BJ (cell line): ENCODE data around the gene RPS6KL1. TPM values are rescaled to one million over a fixed set of nuclear protein-coding genes. Genes with fewer than 3 reads are reported as not detected.

ENCODE experiments used
- CTCF ChIA-PET: fragments of 350-600 bp; formaldehyde crosslinking; extraction: SDS; loops from one replicate; lab custom pipeline; 2021; ENCODE audit warnings: antibody characterized with exemption, inconsistent platforms; lab: Yijun Ruan, JAX
- POLR2A ChIA-PET: fragments of 300-600 bp; sonication (Branson Sonifier 250); formaldehyde crosslinking; extraction: SDS; loops from one replicate; lab custom pipeline; 2021; ENCODE audit warnings: antibody characterized with exemption; lab: Charles Lee
- DNase-seq: peaks from one replicate; pipeline ENCODE4 v3.0.0-alpha.2; 2011; ENCODE audit warnings: low read depth
- H3K27me3 ChIP-seq: 2 replicates; pipeline ENCODE4 v1.6.0; 2011; ENCODE audit warnings: low read length; ENCODE audit not compliant: control insufficient read depth, insufficient read depth
- H3K36me3 ChIP-seq: 2 replicates; pipeline ENCODE4 v1.5.1; 2011; ENCODE audit warnings: low read length; ENCODE audit not compliant: control insufficient read depth, insufficient read depth
- H3K4me3 ChIP-seq: 2 replicates; pipeline ENCODE4 v1.5.1; 2011; ENCODE audit warnings: low read depth, mild to moderate bottlenecking, control low read depth, low read length
- CTCF ChIP-seq: IDR thresholded peaks from 2 replicates; pipeline ENCODE4 v1.5.1; 2011; ENCODE audit warnings: low read depth, mild to moderate bottlenecking, control low read depth, inconsistent platforms, low read length, moderate library complexity; ENCODE audit not compliant: insufficient read depth
- polyA plus RNA-seq: library from polyadenylated mRNA; depleted of rRNA; stranded (reverse); fragments of >200 nt; gene quantifications from 2 replicates; pipeline ENCODE4 v1.2.3, GENCODE V29; 2011

The RPS6KL1 gene
- polyA plus RNA-seq, 1 experiment = 2.8 TPM

- no peaks in the 10 kb centered on the region for H3K27me3 ChIP-seq
- POLR2A ChIA-PET = no interaction called here
- no peak overlapping the region for H3K4me3 ChIP-seq
- H3K36me3 ChIP-seq = peaks cover 28% of the 10 kb centered on the region
- CTCF ChIA-PET = interaction anchor here (1.2 to 6.2 kb wide), 3 partner anchors 13 to 31 kb away, joined by 3 to 79 read pairs (median 20); no protein-coding TSS in a partner anchor
- no peak for DNase-seq
- no peak for TF ChIP-seq CTCF
Measured at GRCh38 chr14:74893614-74894091, 29.4 kb downstream of the RPS6KL1 start.

GRCh38 chr14:74892745-74893144 is 30.3 kb downstream of the RPS6KL1 start:
- no peak for DNase-seq
- no peak for TF ChIP-seq CTCF
- CTCF ChIA-PET = interaction anchor here (1.1 to 6.2 kb wide), 4 partner anchors 13 to 195 kb away, joined by 3 to 79 read pairs (median 12); no protein-coding TSS in a partner anchor
- Histone ChIP-seq H3K4me3 (no peak overlapping the region), H3K27me3 (no peaks in the 10 kb centered on the region), H3K36me3 (peaks cover 24% of the 10 kb centered on the region)
- POLR2A ChIA-PET = no interaction called here

GRCh38 chr14:74891870-74892269 is 31.2 kb downstream of the RPS6KL1 start:
- Histone ChIP-seq H3K27me3 (no peaks in the 10 kb centered on the region), H3K4me3 (no peak overlapping the region), H3K36me3 (peaks cover 21% of the 10 kb centered on the region)
- CTCF ChIA-PET = interaction anchor here (1.0 to 6.2 kb wide), 5 partner anchors 13 to 196 kb away, joined by 3 to 79 read pairs (median 4); no protein-coding TSS in a partner anchor
- TF ChIP-seq CTCF = no peak
- no peak for DNase-seq
- POLR2A ChIA-PET = no interaction called here

- H3K36me3 ChIP-seq = peaks cover 19% of the 10 kb centered on the region
- H3K4me3 ChIP-seq = no peak overlapping the region
- ChIA-PET POLR2A (no interaction called here), CTCF (interaction anchor here (0.7 to 2.9 kb wide), 6 partner anchors 11 to 30 kb away, joined by 3 to 21 read pairs (median 4); no protein-coding TSS in a partner anchor)
- DNase-seq = no peak
- no peak for TF ChIP-seq CTCF
- H3K27me3 ChIP-seq = no peaks in the 10 kb centered on the region
Measured at GRCh38 chr14:74890262-74890661, 32.8 kb downstream of the RPS6KL1 start.

- CTCF ChIA-PET = interaction anchor here (0.6 to 2.9 kb wide), 6 partner anchors 8 to 219 kb away, joined by 3 to 21 read pairs (median 4); no protein-coding TSS in a partner anchor
- no peak for TF ChIP-seq CTCF
- POLR2A ChIA-PET = no interaction called here
- H3K27me3 ChIP-seq = no peaks in the 10 kb centered on the region
- H3K36me3 ChIP-seq = peaks cover 15% of the 10 kb centered on the region
- DNase-seq = no peak
- H3K4me3 ChIP-seq = no peak overlapping the region
Measured at GRCh38 chr14:74888164-74889158, 34.6 kb downstream of the RPS6KL1 start.
